HepG2 (cell line): ENCODE measurements around the gene SIVA1. TPM values are rescaled to one million over a fixed set of nuclear protein-coding genes. Genes with fewer than 3 reads are reported as not detected.

ENCODE experiments used
- ATAC-seq: fragments of 200-7000 bp; cut with Tn5 transposase; 3 replicates; pipeline ENCODE4 v1.9.1; 2020; ENCODE audit warnings: mild to moderate bottlenecking, moderate library complexity
- BruUV-seq: library from RNA; stranded (reverse); fragments of 400-500 nt; replicated peaks from 2 replicates; lab custom pipeline; 2021; lab: Mats Ljungman, UMichigan
- CTCF ChIA-PET: fragments of 300-600 bp; formaldehyde crosslinking; extraction: SDS; loops from one replicate; lab custom pipeline; 2021; ENCODE audit warnings: low total read pairs, inconsistent platforms, low intra/inter-chr PET ratio; lab: Yijun Ruan, JAX
- POLR2A ChIA-PET: fragments of 350-600 bp; sonication (Branson Sonifier 250); formaldehyde crosslinking; loops from one replicate; lab custom pipeline; 2020; ENCODE audit warnings: antibody characterized with exemption, inconsistent platforms; lab: Yijun Ruan, JAX
- DNase-seq: peaks from one replicate; pipeline ENCODE4 v3.0.0-alpha.2; 2015; ENCODE audit warnings: low spot score
- FAIRE-seq: peaks from 3 replicates; lab custom pipeline; 2011; peaks lifted over from hg19 to GRCh38; lab: Jason Lieb, UNC
- H2AFZ ChIP-seq: one replicate; pipeline ENCODE4 v1.6.1; 2011; ENCODE audit warnings: low read length, inconsistent platforms
- H3K27ac ChIP-seq: fragments of 300-600 bp; 3 replicates; pipeline ENCODE4 v1.8.0; 2011; ENCODE audit warnings: mixed run types, mild to moderate bottlenecking, mixed read lengths, low read length, inconsistent platforms; ENCODE audit not compliant: insufficient read depth; ENCODE audit errors: extremely low read length
- H3K27me3 ChIP-seq, 2 experiments: fragments of 200-600 bp in 1 of 2; 2 replicates in 1 of 2; 3 replicates in 1 of 2; pipeline versions ENCODE4 v1.6.0 to v1.8.0; 2011; ENCODE audit warnings: low read length in 2 of 2, mild to moderate bottlenecking in 2 of 2, moderate library complexity in 2 of 2, inconsistent platforms in 1 of 2; ENCODE audit not compliant: insufficient read depth in 2 of 2, control insufficient read depth in 1 of 2
- H3K36me3 ChIP-seq, 2 experiments: fragments of 200-600 bp in 1 of 2; replicated peaks in 1 of 2; 2 replicates in 1 of 2; 3 replicates in 1 of 2; pipeline versions ENCODE4 v1.5.1 to v1.8.0; 2011; ENCODE audit warnings: low read length in 2 of 2, inconsistent platforms in 1 of 2; ENCODE audit not compliant: insufficient read depth in 2 of 2, control insufficient read depth in 1 of 2
- H3K4me1 ChIP-seq: 2 replicates; pipeline ENCODE4 v1.5.1; 2012; ENCODE audit warnings: low read length, inconsistent platforms; ENCODE audit not compliant: insufficient read depth
- H3K4me2 ChIP-seq: 2 replicates; pipeline ENCODE4 v1.6.0; 2011; ENCODE audit warnings: low read depth, low read length, inconsistent platforms
- H3K4me3 ChIP-seq, 3 experiments: fragments of 200-600 bp in 1 of 3; sonication (generic), shearing (Covaris generic) in 1 of 3; replicated peaks in 1 of 3; 2 replicates each; pipeline ENCODE4 v1.5.1; 2011 to 2016; ENCODE audit warnings: low read length in 3 of 3, inconsistent platforms in 2 of 3, low read depth in 2 of 3, mild to moderate bottlenecking in 2 of 3, control low read depth in 1 of 3, mixed read lengths in 1 of 3; ENCODE audit not compliant: insufficient read depth in 1 of 3
- H3K79me2 ChIP-seq: one replicate; pipeline ENCODE4 v1.6.1; 2011; ENCODE audit warnings: low read length, inconsistent platforms; ENCODE audit not compliant: insufficient read depth
- H3K9ac ChIP-seq: 2 replicates; pipeline ENCODE4 v1.6.0; 2011; ENCODE audit warnings: mild to moderate bottlenecking, low read depth, low read length, inconsistent platforms; ENCODE audit not compliant: insufficient read depth
- H3K9me3 ChIP-seq: 2 replicates; pipeline ENCODE4 v1.5.1; 2012; ENCODE audit warnings: mild to moderate bottlenecking, low read length
- H4K20me1 ChIP-seq: 2 replicates; pipeline ENCODE4 v1.6.0; 2011; ENCODE audit warnings: inconsistent platforms, mild to moderate bottlenecking, low read length, moderate library complexity; ENCODE audit not compliant: insufficient read depth
- AGO2 ChIP-seq: fragments of 200-400 bp; formaldehyde crosslinking; optimal IDR thresholded peaks from 2 replicates; pipeline ENCODE3; 2017; ENCODE audit warnings: mild to moderate bottlenecking, low read depth, low read length, moderate library complexity
- DR1 ChIP-seq: sonication (generic); formaldehyde crosslinking; IDR thresholded peaks from 2 replicates; pipeline ENCODE4 v1.8.0; 2021; ENCODE audit warnings: mild to moderate bottlenecking, missing genetic modification reagents, inconsistent platforms
- KAT7 ChIP-seq: IDR thresholded peaks from 2 replicates; pipeline ENCODE4 v1.6.1; 2018; ENCODE audit warnings: borderline replicate concordance, missing compliant biosample characterization
- MED1 ChIP-seq: sonication (generic); formaldehyde crosslinking; IDR thresholded peaks from 2 replicates; pipeline ENCODE4 v1.4.0; 2020; ENCODE audit warnings: missing genetic modification reagents
- MTF1 ChIP-seq: sonication (generic); formaldehyde crosslinking; IDR thresholded peaks from 2 replicates; pipeline ENCODE4 v1.5.0; 2020; ENCODE audit warnings: missing genetic modification reagents
- SCMH1 ChIP-seq: sonication (generic); formaldehyde crosslinking; IDR thresholded peaks from 2 replicates; pipeline ENCODE4 v1.9.0; 2021; ENCODE audit warnings: missing genetic modification reagents, mild to moderate bottlenecking, borderline replicate concordance
- SMAD3 ChIP-seq: sonication (generic); formaldehyde crosslinking; IDR thresholded peaks from 2 replicates; pipeline ENCODE4 v1.4.0; 2020; ENCODE audit warnings: missing genetic modification reagents
- SOX13 ChIP-seq, 3 experiments: fragments of 450-650 bp in 1 of 3; sonication (generic) in 1 of 3; formaldehyde crosslinking in 1 of 3; IDR thresholded peaks in 2 of 3; conservative IDR thresholded peaks in 1 of 3; 2 replicates each; pipeline versions ENCODE4 v1.5.0 to v1.6.1; 2016 to 2020; ENCODE audit warnings: antibody characterized with exemption in 1 of 3, mild to moderate bottlenecking in 1 of 3, missing compliant biosample characterization in 1 of 3, missing genetic modification reagents in 1 of 3, moderate library complexity in 1 of 3
- XRCC5 ChIP-seq: fragments of 200-400 bp; formaldehyde crosslinking; optimal IDR thresholded peaks from 2 replicates; pipeline ENCODE3; 2017; ENCODE audit warnings: mild to moderate bottlenecking, low read length
- ZBTB20 ChIP-seq: sonication (generic); formaldehyde crosslinking; IDR thresholded peaks from 2 replicates; pipeline ENCODE4 v1.8.1; 2023; ENCODE audit warnings: missing genetic modification reagents, low read depth, mild to moderate bottlenecking, borderline replicate concordance
- ZFP37 ChIP-seq: sonication (generic); formaldehyde crosslinking; IDR thresholded peaks from 2 replicates; pipeline ENCODE4 v1.4.0; 2020; ENCODE audit warnings: missing genetic modification reagents, borderline replicate concordance
- ZNF337 ChIP-seq: sonication (generic); formaldehyde crosslinking; IDR thresholded peaks from 2 replicates; pipeline ENCODE4 v1.5.1; 2020; ENCODE audit warnings: missing genetic modification reagents, low read depth, mild to moderate bottlenecking, borderline replicate concordance
- ZNF75D ChIP-seq: sonication (generic); formaldehyde crosslinking; IDR thresholded peaks from 2 replicates; pipeline ENCODE4 v1.8.1; 2023; ENCODE audit warnings: missing genetic modification reagents, mild to moderate bottlenecking, borderline replicate concordance
- ZNF850 ChIP-seq: sonication (generic); formaldehyde crosslinking; conservative IDR thresholded peaks from 2 replicates; pipeline ENCODE4 v1.9.0; 2021; ENCODE audit warnings: mild to moderate bottlenecking, missing genetic modification reagents
- ZSCAN12 ChIP-seq: sonication (generic); formaldehyde crosslinking; IDR thresholded peaks from 2 replicates; pipeline ENCODE4 v1.9.0; 2021; ENCODE audit warnings: mild to moderate bottlenecking, missing genetic modification reagents
- WGBS: methylation state at CpG from one replicate; pipeline ENCODE4 v1.1.6; 2017; ENCODE audit warnings: low lambda C conversion rate; 5-methylcytosine and 5-hydroxymethylcytosine counted together
- in situ Hi-C: cut with HindIII; loops from 2 replicates; pipeline ENCODE4 v1.10.0; 2017; ENCODE audit warnings: low pct_unique_long_range_greater_than_20kb; ENCODE audit not compliant: extremely low pct_ligation_motif_present
- intact Hi-C: fragments of 100-400 bp; cut with micrococcal nuclease; formaldehyde crosslinking; loops from one replicate; pipeline ENCODE4 v1.10.0; 2022; ENCODE audit not compliant: unreplicated experiment
- polyA plus RNA-seq, 8 experiments: library from polyadenylated mRNA; depleted of rRNA in 3 of 8; stranded (reverse) in 7 of 8; unstranded in 1 of 8; fragments of >200 nt; fragmentation: Illumina TruSeq in 4 of 8; extraction: Trizol in 4 of 8; gene quantifications; 2 replicates each; pipeline versions ENCODE4 v1.2.1 to v1.2.3, GENCODE V29; 2011 to 2016; ENCODE audit warnings: low read depth in 4 of 8, missing spikeins in 1 of 8, mixed read lengths in 1 of 8; ENCODE audit not compliant: insufficient read depth in 1 of 8
- total RNA-seq, 5 experiments: library from RNA; depleted of rRNA; stranded (reverse); fragments of >200 nt; fragmentation: Illumina TruSeq; extraction: Trizol; gene quantifications; 2 replicates each; pipeline ENCODE4 v1.2.3, GENCODE V29; 2016; ENCODE audit warnings: low read depth in 1 of 5
- TF ChIP-seq, protein P1 (sequence below): sonication (generic); formaldehyde crosslinking; IDR thresholded peaks from 2 replicates; pipeline ENCODE4 v1.8.0; 2023; ENCODE audit warnings: mild to moderate bottlenecking, missing genetic modification reagents

Gene SIVA1
- total and polyA plus RNA-seq, 2 of the 13 experiments (the other 11 are each of a cell fraction or from before 2014, with no cell fraction given): 123 to 186 TPM

DNA sequence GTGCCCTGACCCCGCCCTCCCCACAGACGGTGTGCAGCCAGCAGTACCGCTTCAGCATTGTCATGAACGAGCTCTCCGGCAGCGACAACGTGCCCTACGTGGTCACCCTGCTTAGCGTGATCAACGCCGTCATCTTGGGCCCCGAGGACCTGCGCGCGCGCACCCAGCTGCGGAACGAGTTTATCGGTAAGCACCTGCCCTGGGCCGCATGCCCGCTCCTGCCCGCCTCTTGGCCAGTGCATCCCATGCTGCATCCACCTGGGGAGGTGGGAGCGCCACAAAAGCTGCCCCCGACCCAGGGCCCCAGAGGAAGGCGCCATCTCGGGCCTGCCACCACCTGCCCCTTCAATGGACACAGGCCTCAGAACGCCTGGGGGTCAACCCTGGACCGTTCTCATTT, 49.7 kb upstream of the SIVA1 start:
- POLR2A ChIA-PET: interaction anchor here (2.4 kb wide), 1 partner anchor 14 kb away, joined by 6 read pairs; the partner anchor contains the start of gene INF2
- Histone ChIP-seq H3K36me3 (peaks cover 15 to 20% of the 10 kb centered on the region in 2 experiments; a peak in 4 of 5 replicates), H3K27me3 (no peaks in the 10 kb centered on the region), H2AFZ (no peak overlapping the region), H3K4me2 (no peak overlapping the region), H3K9me3 (no peaks in the 10 kb centered on the region), H3K9ac (no peak overlapping the region), H3K79me2 (no peaks in the 10 kb centered on the region), H3K4me1 (no peaks in the 10 kb centered on the region), H3K4me3 (no peak overlapping the region), H3K27ac (no peak overlapping the region), H4K20me1 (peaks cover 6% of the 10 kb centered on the region; the same call in 1 of the 2 replicates)
- FAIRE-seq (no peak), ATAC-seq (no peak), DNase-seq (no peak)
- CTCF ChIA-PET: no interaction called here
- whole genome bisulfite sequencing: 95% methylated on average over 4 of the region's 28 CpGs
- BruUV-seq: no TSS peak
- no peak for TF ChIP-seq SOX13 (IDR thresholded peaks at IDR 0.05)
- no peak for TF ChIP-seq SOX13 (CRISPR knock-in tag; conservative IDR thresholded peaks at IDR 0.05 in 1 of 2, IDR thresholded peaks at IDR 0.05 in 1 of 2)
- TF ChIP-seq AGO2: peak; percentile 60
- intact Hi-C loops: no loop called here
- in situ Hi-C loops: no loop called here

DNA sequence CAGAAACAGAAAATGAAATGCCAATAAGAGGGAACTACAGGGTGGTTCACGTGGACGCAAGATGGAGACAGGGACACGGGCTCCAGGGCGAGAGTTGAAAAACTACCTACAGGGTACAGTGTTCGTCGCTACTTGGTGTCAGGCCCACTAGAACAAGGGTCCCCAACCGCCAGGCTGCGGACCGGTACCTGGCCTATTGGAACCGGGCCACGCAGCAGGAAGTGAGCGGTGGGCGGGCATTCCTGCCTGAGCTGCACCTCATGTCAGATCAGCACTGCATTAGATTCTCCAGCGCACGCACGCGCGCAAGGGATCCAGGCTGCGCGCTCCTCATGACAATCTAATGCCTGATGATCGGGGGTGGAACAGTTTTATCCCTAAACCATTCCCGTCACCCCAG, 48.7 kb upstream of the SIVA1 start:
- intact Hi-C loops: no loop called here
- H3K4me2 ChIP-seq: no peak overlapping the region
- DNase-seq (no peak), ATAC-seq (no peak), FAIRE-seq (no peak)
- H4K20me1 ChIP-seq: no peaks in the 10 kb centered on the region
- no peaks in the 10 kb centered on the region for H3K4me1 ChIP-seq
- POLR2A ChIA-PET: interaction anchor here (1.7 to 2.4 kb wide), 2 partner anchors 15 to 38 kb away, joined by 5 to 6 read pairs; partner anchors contain the start of gene INF2
- no TSS peak for BruUV-seq
- H3K27me3 ChIP-seq: no peaks in the 10 kb centered on the region
- CTCF ChIA-PET: interaction anchor here (1.2 kb wide), 1 partner anchor 54 kb away, joined by 3 read pairs; no protein-coding TSS in a partner anchor
- TF ChIP-seq ZFP37 (CRISPR knock-in tag) (no peak), SCMH1 (CRISPR knock-in tag) (no peak), SMAD3 (CRISPR knock-in tag) (no peak), ZSCAN12 (CRISPR knock-in tag) (no peak), ZBTB20 (CRISPR knock-in tag) (no peak), ZNF850 (CRISPR knock-in tag) (no peak), ZNF337 (CRISPR knock-in tag) (no peak), MED1 (CRISPR knock-in tag) (no peak), MTF1 (CRISPR knock-in tag) (no peak), ZNF75D (CRISPR knock-in tag) (no peak), XRCC5 (no peak), DR1 (no peak), KAT7 (CRISPR knock-in tag) (no peak)
- TF ChIP-seq, protein P1, sequence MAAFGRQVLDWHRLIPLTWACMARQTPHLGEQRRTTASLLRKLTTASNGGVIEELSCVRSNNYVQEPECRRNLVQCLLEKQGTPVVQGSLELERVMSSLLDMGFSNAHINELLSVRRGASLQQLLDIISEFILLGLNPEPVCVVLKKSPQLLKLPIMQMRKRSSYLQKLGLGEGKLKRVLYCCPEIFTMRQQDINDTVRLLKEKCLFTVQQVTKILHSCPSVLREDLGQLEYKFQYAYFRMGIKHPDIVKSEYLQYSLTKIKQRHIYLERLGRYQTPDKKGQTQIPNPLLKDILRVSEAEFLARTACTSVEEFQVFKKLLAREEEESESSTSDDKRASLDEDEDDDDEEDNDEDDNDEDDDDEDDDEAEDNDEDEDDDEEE (CRISPR knock-in tag): no peak
- H3K27ac ChIP-seq: no peak overlapping the region
- no peaks in the 10 kb centered on the region for H3K79me2 ChIP-seq
- H2AFZ ChIP-seq: no peak overlapping the region
- no peaks in the 10 kb centered on the region for H3K9me3 ChIP-seq
- H3K4me3 ChIP-seq: no peak overlapping the region
- in situ Hi-C loops: no loop called here
- peaks cover 15 to 20% of the 10 kb centered on the region in 2 experiments; a peak in 4 of 5 replicates for H3K36me3 ChIP-seq
- WGBS: 93% methylated on average over 21 of the region's 22 CpGs
- H3K9ac ChIP-seq: no peak overlapping the region
